ENCODE data around the gene SNRPE.

GRCh38 chr1:203915811-203916210 is 54.4 kb downstream of the SNRPE start:
- TF ChIP-seq POLR2A (IDR thresholded peaks at IDR 0.05; ENCODE audit: low read length) (no peak), GATA1 (IDR thresholded peaks at IDR 0.05; ENCODE audit: low read depth, low read length) (no peak)

Measured in erythroblast (primary cell).